Gastroesophageal sphincter (tissue), 4 donors: ENCODE data around the gene CEP72. TPM values are rescaled to one million over a fixed set of nuclear protein-coding genes. Genes with fewer than 3 reads are reported as not detected.
"Not testable (repeated sequence)": the region's sequence is repeated elsewhere in the genome, so short reads cannot be mapped to it uniquely, and the experiment has no call there.

Experiments used
- ATAC-seq: fragments of 150-250 bp; one replicate; pipeline ENCODE4 v1.9.1; 2016; ENCODE audit warnings: mild to moderate bottlenecking, moderate library complexity
- H3K27ac ChIP-seq, 4 donors: fragments of 200-600 bp; sonication (generic) in 3 of 4; 1 replicate in 3 of 4; 2 replicates in 1 of 4; pipeline ENCODE4 v1.5.1; 2016 to 2019
- H3K27me3 ChIP-seq: fragments of 200-600 bp; sonication (generic); one replicate; pipeline ENCODE4 v1.5.1; 2019
- H3K36me3 ChIP-seq, 2 donors: fragments of 200-600 bp; sonication (generic); one replicate each; pipeline ENCODE4 v1.5.1; 2019; ENCODE audit warnings: control low read depth in 1 of 2
- H3K4me1 ChIP-seq, 3 donors: fragments of 200-600 bp; sonication (generic); 1 replicate in 2 of 3; 2 replicates in 1 of 3; pipeline ENCODE4 v1.5.1; 2016 to 2019; ENCODE audit warnings: control low read depth in 2 of 3
- H3K4me3 ChIP-seq, 2 donors: fragments of 200-600 bp; sonication (generic); one replicate each; pipeline ENCODE4 v1.5.1; 2019; ENCODE audit warnings: mild to moderate bottlenecking in 1 of 2, moderate library complexity in 1 of 2
- H3K9me3 ChIP-seq, 3 donors: fragments of 200-600 bp; sonication (generic); one replicate each; pipeline ENCODE4 v1.5.1; 2017 to 2019; ENCODE audit warnings: control low read depth in 2 of 3
- EP300 ChIP-seq: sonication (generic); formaldehyde crosslinking; IDR thresholded peaks from one replicate; pipeline ENCODE4 v1.6.1; 2017; ENCODE audit warnings: antibody characterized with exemption, mild to moderate bottlenecking
- POLR2A ChIP-seq, 2 donors: fragments of 450-650 bp; IDR thresholded peaks; one replicate each; pipeline ENCODE4 v1.6.1; 2017; ENCODE audit warnings: antibody characterized with exemption in 2 of 2, mild to moderate bottlenecking in 2 of 2, moderate library complexity in 1 of 2
- POLR2AphosphoS5 ChIP-seq: sonication (generic); formaldehyde crosslinking; IDR thresholded peaks from one replicate; pipeline ENCODE4 v1.6.1; 2017; ENCODE audit warnings: antibody characterized with exemption
- WGBS, 2 donors: methylation state at CpG; one replicate each; pipeline ENCODE4 v1.1.5; 2018; ENCODE audit warnings: low coverage in 1 of 2; 5-methylcytosine and 5-hydroxymethylcytosine counted together
- total RNA-seq, 4 donors: library from RNA; depleted of rRNA; stranded (reverse); fragments of >200 nt; gene quantifications; one replicate each; pipeline ENCODE4 v1.1.0, GENCODE V29; 2016
- TF ChIP-seq, protein P1 (sequence below), 4 experiments: fragments of 200-600 bp in 2 of 4; fragments of 450-650 bp in 2 of 4; sonication (generic) in 1 of 4; IDR thresholded peaks; one replicate each; pipeline ENCODE4 v1.5.1; 2017 to 2019; ENCODE audit warnings: antibody characterized with exemption in 4 of 4, mild to moderate bottlenecking in 2 of 4, moderate library complexity in 2 of 4

The CEP72 gene
- total RNA-seq, 4 donors from 2014 or later = 2.1 to 8.7 (median 3.8) TPM

DNA sequence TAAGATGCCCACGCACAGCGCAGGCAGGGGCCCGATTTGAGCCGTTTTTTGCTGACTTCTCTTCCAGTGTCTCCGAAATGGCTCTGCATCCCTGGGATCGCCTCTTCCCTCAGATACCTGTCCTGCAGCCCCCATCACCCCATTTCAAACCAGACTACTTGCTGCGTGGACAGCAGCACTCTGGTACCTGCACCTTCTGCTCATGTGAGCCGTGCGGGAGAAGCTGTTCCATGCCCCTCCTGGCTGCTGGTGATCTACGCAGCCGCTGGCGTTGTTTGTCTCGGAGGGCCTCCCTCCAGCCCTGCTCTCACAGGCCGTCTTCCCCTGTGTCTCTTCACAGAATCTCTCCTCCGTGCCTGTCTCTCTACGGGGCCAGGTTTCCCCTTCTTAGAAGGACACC is 13.4 kb downstream of the CEP72 start:
- Histone ChIP-seq H3K27ac (no peak overlapping the region), H3K4me1 (no peaks in the 10 kb centered on the region), H3K36me3 (peaks cover 0 to 66% of the 10 kb centered on the region in 2 donors), H3K4me3 (no peak overlapping the region), H3K9me3 (no peaks in the 10 kb centered on the region), H3K27me3 (no peaks in the 10 kb centered on the region)
- 80 to 97% methylated on average over 2 to 13 of the region's 16 CpGs for WGBS, 2 donors
- ATAC-seq = no peak
- TF ChIP-seq POLR2A (IDR thresholded peaks at IDR 0.05) (no peak), POLR2AphosphoS5 (no peak), EP300 (no peak)
- TF ChIP-seq, protein P1, sequence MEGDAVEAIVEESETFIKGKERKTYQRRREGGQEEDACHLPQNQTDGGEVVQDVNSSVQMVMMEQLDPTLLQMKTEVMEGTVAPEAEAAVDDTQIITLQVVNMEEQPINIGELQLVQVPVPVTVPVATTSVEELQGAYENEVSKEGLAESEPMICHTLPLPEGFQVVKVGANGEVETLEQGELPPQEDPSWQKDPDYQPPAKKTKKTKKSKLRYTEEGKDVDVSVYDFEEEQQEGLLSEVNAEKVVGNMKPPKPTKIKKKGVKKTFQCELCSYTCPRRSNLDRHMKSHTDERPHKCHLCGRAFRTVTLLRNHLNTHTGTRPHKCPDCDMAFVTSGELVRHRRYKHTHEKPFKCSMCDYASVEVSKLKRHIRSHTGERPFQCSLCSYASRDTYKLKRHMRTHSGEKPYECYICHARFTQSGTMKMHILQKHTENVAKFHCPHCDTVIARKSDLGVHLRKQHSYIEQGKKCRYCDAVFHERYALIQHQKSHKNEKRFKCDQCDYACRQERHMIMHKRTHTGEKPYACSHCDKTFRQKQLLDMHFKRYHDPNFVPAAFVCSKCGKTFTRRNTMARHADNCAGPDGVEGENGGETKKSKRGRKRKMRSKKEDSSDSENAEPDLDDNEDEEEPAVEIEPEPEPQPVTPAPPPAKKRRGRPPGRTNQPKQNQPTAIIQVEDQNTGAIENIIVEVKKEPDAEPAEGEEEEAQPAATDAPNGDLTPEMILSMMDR (IDR thresholded peaks at IDR 0.05) = no peak

- Histone ChIP-seq H3K4me1 (no peaks in the 10 kb centered on the region), H3K27ac (no peak overlapping the region), H3K27me3 (no peaks in the 10 kb centered on the region), H3K36me3 (peaks cover 0 to 53% of the 10 kb centered on the region in 2 donors), H3K4me3 (no peak overlapping the region), H3K9me3 (no peaks in the 10 kb centered on the region)
- ATAC-seq = no peak
- 73 to 82% methylated on average over 3 of the region's 3 CpGs for WGBS, 2 donors
- TF ChIP-seq POLR2AphosphoS5 (no peak), POLR2A (IDR thresholded peaks at IDR 0.05) (no peak), EP300 (no peak)
- TF ChIP-seq, protein P1 (IDR thresholded peaks at IDR 0.05) = no peak
Measured at GRCh38 chr5:626850-627249, 14.7 kb downstream of the CEP72 start.

DNA sequence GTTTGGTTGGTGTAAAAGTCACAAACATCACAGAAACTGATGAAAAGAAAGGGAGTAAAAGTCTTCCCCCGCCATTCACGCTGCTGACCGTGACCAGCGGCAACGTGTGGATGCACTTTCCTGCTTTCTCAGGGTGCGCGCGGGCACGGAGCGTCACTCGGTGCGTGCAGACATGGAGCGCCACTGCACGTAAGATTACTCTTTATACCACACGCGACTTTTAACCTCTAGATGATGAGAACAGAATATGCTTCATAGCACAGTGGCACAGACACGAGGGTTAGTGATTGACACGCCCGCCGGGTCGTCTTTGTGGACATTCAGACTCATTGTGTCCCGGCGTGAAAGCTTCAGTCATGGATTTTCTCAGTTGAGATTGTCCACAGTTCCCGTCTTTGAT is 15.7 kb downstream of the CEP72 start:
- Histone ChIP-seq H3K36me3 (peaks cover 0 to 46% of the 10 kb centered on the region in 2 donors), H3K27ac (no peak overlapping the region), H3K9me3 (no peaks in the 10 kb centered on the region), H3K4me3 (no peak overlapping the region), H3K4me1 (no peaks in the 10 kb centered on the region), H3K27me3 (no peaks in the 10 kb centered on the region)
- TF ChIP-seq POLR2AphosphoS5 = no peak
- TF ChIP-seq, protein P1 (IDR thresholded peaks at IDR 0.05) = no peak
- no peak for TF ChIP-seq POLR2A (IDR thresholded peaks at IDR 0.05)
- TF ChIP-seq EP300 = no peak
- whole genome bisulfite sequencing, 2 donors = 95 to 96% methylated on average over 14 to 23 of the region's 24 CpGs
- no peak for ATAC-seq

DNA sequence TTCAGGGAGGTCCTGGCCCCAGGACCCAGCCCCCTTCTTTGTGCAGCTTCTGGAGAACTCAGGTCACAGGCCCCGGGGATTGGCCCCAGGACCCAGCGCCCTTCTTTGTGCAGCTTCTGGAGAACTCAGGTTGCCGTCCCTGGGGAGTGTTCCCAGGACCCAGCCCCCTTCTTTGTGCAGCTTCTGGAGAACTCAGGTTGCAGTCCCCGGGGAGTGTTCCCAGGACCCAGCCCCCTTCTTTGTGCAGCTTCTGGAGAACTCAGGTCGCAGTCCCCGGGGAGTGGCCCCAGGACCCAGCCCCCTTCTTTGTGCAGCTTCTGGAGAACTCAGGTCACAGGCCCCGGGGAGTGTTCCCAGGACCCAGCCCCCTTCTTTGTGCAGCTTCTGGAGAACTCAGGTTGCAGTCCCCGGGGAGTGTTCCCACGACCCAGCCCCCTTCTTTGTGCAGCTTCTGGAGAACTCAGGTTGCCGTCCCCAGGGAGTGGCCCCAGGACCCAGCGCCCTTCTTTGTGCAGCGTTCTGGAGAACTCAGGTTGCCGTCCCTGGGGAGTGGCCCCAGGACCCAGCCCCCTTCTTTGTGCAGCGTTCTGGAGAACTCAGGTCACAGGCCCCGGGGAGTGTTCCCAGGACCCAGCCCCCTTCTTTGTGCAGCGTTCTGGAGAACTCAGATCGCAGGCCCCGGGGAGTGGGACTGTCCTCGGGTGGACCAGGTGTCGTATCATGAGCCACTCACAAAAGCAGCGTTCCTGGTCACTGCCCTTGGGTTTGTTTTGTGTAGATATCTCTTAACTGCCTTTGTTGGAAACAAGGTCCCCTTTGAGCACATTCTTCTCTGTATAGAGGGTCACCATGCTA is 16.4 kb downstream of the CEP72 start:
- not testable (repeated sequence) for H3K4me3 ChIP-seq, H3K27me3 ChIP-seq, H3K27ac ChIP-seq, ATAC-seq, H3K9me3 ChIP-seq, H3K4me1 ChIP-seq
- WGBS, 2 donors = 75% methylated on average over 11 of the region's 21 CpGs; no CpG with 5 or more reads in 1 of the 2 donors
- peaks cover 0 to 42% of the 10 kb centered on the region in 2 donors for H3K36me3 ChIP-seq

DNA sequence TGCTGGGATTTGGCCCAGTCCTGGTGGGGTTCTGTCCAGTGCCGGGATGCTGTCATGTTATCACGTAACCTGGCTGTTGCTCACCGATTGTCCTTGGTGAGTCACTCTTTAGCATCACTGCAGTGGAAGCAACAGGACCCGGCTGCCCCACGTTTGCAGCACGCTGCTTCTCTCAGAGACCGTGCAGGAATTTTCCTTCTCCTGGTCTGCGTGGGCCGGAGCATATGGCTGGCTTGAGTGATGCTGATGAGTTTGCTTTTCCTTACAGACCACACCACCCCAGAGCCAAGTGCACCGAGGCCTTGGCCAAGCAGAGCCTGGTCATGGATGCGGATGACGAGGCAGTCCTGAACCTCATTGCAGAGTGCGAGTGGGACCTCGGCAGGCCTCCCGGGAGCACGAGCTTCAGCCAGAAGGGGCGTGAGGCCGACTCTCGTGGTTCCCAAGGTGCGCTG is 21.4 kb downstream of the CEP72 start:
- H3K9me3 ChIP-seq = peaks cover 0 to 5% (median 0%) of the 10 kb centered on the region in 3 donors
- H3K27ac ChIP-seq = no peak overlapping the region
- H3K4me1 ChIP-seq = no peaks in the 10 kb centered on the region
- TF ChIP-seq, protein P1 (IDR thresholded peaks at IDR 0.05) = no peak
- no peak for TF ChIP-seq POLR2A (IDR thresholded peaks at IDR 0.05)
- no peak for TF ChIP-seq EP300
- no peak for TF ChIP-seq POLR2AphosphoS5
- peaks cover 0 to 52% of the 10 kb centered on the region in 2 donors for H3K36me3 ChIP-seq
- H3K4me3 ChIP-seq = no peak overlapping the region
- no peaks in the 10 kb centered on the region for H3K27me3 ChIP-seq
- WGBS, 2 donors = 86% methylated on average over 8 of the region's 20 CpGs; no CpG with 5 or more reads in 1 of the 2 donors
- no peak for ATAC-seq
